Stomach (tissue), 9 donors: ENCODE measurements around the gene EIPR1. TPM values are rescaled to one million over a fixed set of nuclear protein-coding genes. Genes with fewer than 3 reads are reported as not detected.

Source experiments
- DNase-seq, 2 donors: peaks; one replicate each; pipeline versions ENCODE4 v3.0.0 to v3.0.0-alpha.2; 2013 to 2019
- H3K27ac ChIP-seq, 5 donors: fragments of 200-600 bp in 4 of 5; sonication (generic) in 4 of 5; one replicate each; pipeline ENCODE4 v1.5.1; 2013 to 2019; ENCODE audit warnings: mild to moderate bottlenecking in 1 of 5, moderate library complexity in 1 of 5
- H3K27me3 ChIP-seq, 3 donors: fragments of 200-600 bp; sonication (generic); one replicate each; pipeline ENCODE4 v1.5.1; 2017 to 2019; ENCODE audit warnings: mixed run types in 1 of 3
- H3K36me3 ChIP-seq, 4 donors: fragments of 200-600 bp; sonication (generic); 1 replicate in 3 of 4; 2 replicates in 1 of 4; pipeline ENCODE4 v1.5.1; 2016 to 2019
- H3K4me1 ChIP-seq, 4 donors: fragments of 200-600 bp; sonication (generic); one replicate each; pipeline ENCODE4 v1.5.1; 2016 to 2019
- H3K4me3 ChIP-seq, 4 donors: fragments of 200-600 bp; sonication (generic) in 3 of 4; one replicate each; pipeline ENCODE4 v1.5.1; 2016 to 2019; ENCODE audit warnings: mild to moderate bottlenecking in 1 of 4
- H3K9me3 ChIP-seq, 4 donors: fragments of 200-600 bp; sonication (generic); one replicate each; pipeline ENCODE4 v1.5.1; 2016 to 2019
- CTCF ChIP-seq, 7 experiments: fragments of 450-650 bp in 4 of 7; fragments of 200-600 bp in 3 of 7; sonication (generic) in 3 of 7; IDR thresholded peaks; one replicate each; pipeline ENCODE4 v1.5.1; 2016 to 2019; ENCODE audit warnings: antibody characterized with exemption in 7 of 7, control low read depth in 2 of 7, mild to moderate bottlenecking in 1 of 7
- EP300 ChIP-seq: sonication (generic); formaldehyde crosslinking; IDR thresholded peaks from one replicate; pipeline ENCODE4 v1.6.1; 2017; ENCODE audit warnings: antibody characterized with exemption
- POLR2A ChIP-seq, 4 donors: fragments of 450-650 bp; IDR thresholded peaks; one replicate each; pipeline ENCODE4 v1.6.1; 2016; ENCODE audit warnings: antibody characterized with exemption in 4 of 4, control low read depth in 2 of 4, mild to moderate bottlenecking in 1 of 4, moderate library complexity in 1 of 4
- POLR2AphosphoS5 ChIP-seq, 3 donors: sonication (generic); formaldehyde crosslinking; IDR thresholded peaks; one replicate each; pipeline ENCODE4 v1.6.1; 2016; ENCODE audit warnings: antibody characterized with exemption in 3 of 3
- WGBS, 5 donors: extraction: QIAGEN DNeasy Blood & Tissue Kit in 3 of 5; methylation state at CpG; one replicate each; pipeline versions ENCODE4 v1.1.5 to v1.1.7; 2013 to 2018; 5-methylcytosine and 5-hydroxymethylcytosine counted together
- intact Hi-C: fragments of 100-400 bp; cut with DNase I; formaldehyde crosslinking; loops from one replicate; pipeline ENCODE4 v1.15.1; 2023; ENCODE audit warnings: low total_unique reads
- polyA plus RNA-seq, 3 donors: library from polyadenylated mRNA; stranded (reverse); fragments of 200-250 nt; gene quantifications; one replicate each; pipeline ENCODE4 v1.2.3, GENCODE V29; 2013
- total RNA-seq, 5 donors: library from RNA; depleted of rRNA; stranded (reverse); fragments of >200 nt; gene quantifications; one replicate each; pipeline versions ENCODE4 v1.1.0 to v1.2.3, GENCODE V29; 2014 to 2016
- donor health status: healthy with polysubstance abuse.
- donor health status: Bipolar disorder and iron deficiency.
- donor health status: healthy.

Gene EIPR1
- total and polyA plus RNA-seq, 8 donors, result 1.2 to 39.4 (median 12.7) TPM

DNA sequence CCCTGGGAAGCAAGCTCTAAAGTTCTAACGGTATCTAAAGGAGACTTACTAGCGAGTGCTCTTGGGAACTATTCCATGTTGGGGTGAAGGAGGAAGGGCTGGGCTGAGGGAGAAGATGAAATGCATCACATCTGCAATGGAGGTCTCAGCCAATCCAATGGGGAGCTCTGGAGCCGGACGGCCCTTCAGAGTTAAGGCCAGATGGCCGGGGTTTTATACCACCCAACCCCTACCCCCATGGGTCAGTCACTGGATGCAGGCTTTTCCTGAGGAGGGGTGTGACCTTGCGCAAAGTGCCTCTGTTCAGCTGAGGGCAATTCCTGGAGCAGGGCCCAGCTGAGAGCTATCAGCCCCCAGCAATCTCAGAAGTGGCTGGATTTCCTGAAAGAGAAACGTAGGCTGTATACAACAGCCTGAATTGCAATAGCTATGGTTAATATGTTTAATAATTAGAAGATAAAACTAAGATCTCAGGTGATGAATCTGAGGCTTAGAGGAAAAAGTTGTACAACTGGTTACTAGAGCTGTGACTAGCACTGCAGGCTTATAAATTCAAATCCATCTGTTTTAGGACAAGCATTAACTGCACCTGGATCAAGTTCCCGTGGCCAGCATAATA lies 21.6 kb downstream of the EIPR1 start:
- no peak for DNase-seq
- Histone ChIP-seq H3K9me3 (peaks cover 0 to 9% (median 0%) of the 10 kb centered on the region in 4 donors), H3K36me3 (peaks cover 3 to 30% (median 23%) of the 10 kb centered on the region in 4 donors), H3K27ac (peak overlapping the region in 1 of 5 donors; percentile 18), H3K27me3 (no peaks in the 10 kb centered on the region), H3K4me1 (peaks cover 0 to 10% (median 0%) of the 10 kb centered on the region in 4 donors), H3K4me3 (no peak overlapping the region)
- intact Hi-C loops, result no loop called here
- TF ChIP-seq POLR2A (IDR thresholded peaks at IDR 0.05) (no peak), EP300 (no peak), CTCF (IDR thresholded peaks at IDR 0.05) (no peak)
- WGBS, 5 donors, result 79 to 85% (median 82%) methylated on average over 8 of the region's 8 CpGs

- WGBS, 5 donors, result 76 to 91% (median 82%) methylated on average over 3 of the region's 3 CpGs
- TF ChIP-seq POLR2A (IDR thresholded peaks at IDR 0.05) (no peak), EP300 (no peak), POLR2AphosphoS5 (IDR thresholded peaks at IDR 0.05) (no peak), CTCF (IDR thresholded peaks at IDR 0.05) (no peak)
- H3K9me3 ChIP-seq, result peaks cover 0 to 9% (median 0%) of the 10 kb centered on the region in 4 donors
- DNase-seq, result no peak
- H3K27me3 ChIP-seq, result no peaks in the 10 kb centered on the region
- H3K27ac ChIP-seq, result no peak overlapping the region
- H3K36me3 ChIP-seq, result peaks cover 3 to 30% (median 23%) of the 10 kb centered on the region in 4 donors
- H3K4me3 ChIP-seq, result no peak overlapping the region
- H3K4me1 ChIP-seq, result peaks cover 0 to 10% (median 0%) of the 10 kb centered on the region in 4 donors
- intact Hi-C loops, result no loop called here
Observed at GRCh38 chr2:3354986-3355385, 22.6 kb downstream of the EIPR1 start.

DNA sequence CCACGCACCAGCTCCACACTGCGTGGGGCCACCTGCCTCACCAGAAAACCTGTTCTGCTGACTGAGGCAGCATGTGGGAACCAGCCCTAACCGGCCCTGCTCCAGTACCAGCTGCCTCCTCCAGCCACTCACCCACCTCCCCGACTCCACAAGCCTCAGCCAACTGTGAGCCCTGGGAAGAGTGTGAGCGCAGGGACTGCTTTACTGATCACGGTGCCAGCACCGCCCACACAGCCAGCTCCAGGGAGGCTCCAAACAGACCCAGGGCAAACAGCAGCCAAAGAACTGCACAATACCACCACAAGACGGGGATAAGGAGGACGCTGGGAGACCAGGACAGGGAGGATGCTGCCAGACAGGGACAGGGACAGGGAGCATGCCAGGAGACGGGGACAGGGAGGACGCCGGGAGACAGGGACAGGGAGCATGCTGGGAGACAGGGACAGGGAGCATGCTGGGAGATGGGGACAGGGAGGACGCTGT lies 28.4 kb downstream of the EIPR1 start:
- Histone ChIP-seq H3K4me1 (no peaks in the 10 kb centered on the region), H3K4me3 (no peak overlapping the region), H3K27ac (no peak overlapping the region), H3K36me3 (peaks cover 3 to 57% (median 50%) of the 10 kb centered on the region in 4 donors), H3K27me3 (no peaks in the 10 kb centered on the region), H3K9me3 (peaks cover 0 to 9% (median 0%) of the 10 kb centered on the region in 4 donors)
- peak in 1 of 2 donors; percentile 59 for DNase-seq
- 68 to 83% (median 77%) methylated on average over 11 to 13 of the region's 13 CpGs for WGBS, 5 donors
- TF ChIP-seq POLR2AphosphoS5 (IDR thresholded peaks at IDR 0.05), result no peak
- no peak for TF ChIP-seq EP300
- TF ChIP-seq CTCF (IDR thresholded peaks at IDR 0.05), result no peak
- no peak for TF ChIP-seq POLR2A (IDR thresholded peaks at IDR 0.05)
- intact Hi-C loops, result no loop called here

DNA sequence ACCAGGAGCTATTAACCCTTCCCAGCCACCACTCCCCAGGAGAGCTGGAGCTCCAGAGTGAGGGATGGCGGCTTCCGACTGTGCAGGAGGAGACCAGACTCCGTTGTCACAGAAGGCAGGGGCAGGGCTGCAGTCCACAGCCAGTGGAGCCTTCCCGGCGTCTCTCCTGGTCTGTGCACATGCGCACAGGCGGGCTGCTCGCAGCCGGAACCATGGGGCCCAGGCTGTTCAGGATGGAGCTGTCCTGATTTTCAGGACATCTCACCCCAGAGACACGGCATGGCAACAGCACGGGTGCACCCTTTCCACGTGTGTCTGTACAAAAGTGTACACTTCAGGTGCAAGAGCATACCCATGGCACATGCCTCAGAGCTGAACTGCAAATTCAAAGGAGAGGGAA lies 28.9 kb downstream of the EIPR1 start:
- Histone ChIP-seq H3K4me3 (no peak overlapping the region), H3K9me3 (peaks cover 0 to 9% (median 0%) of the 10 kb centered on the region in 4 donors), H3K27ac (no peak overlapping the region), H3K27me3 (no peaks in the 10 kb centered on the region), H3K4me1 (no peaks in the 10 kb centered on the region), H3K36me3 (peaks cover 3 to 52% (median 45%) of the 10 kb centered on the region in 4 donors)
- WGBS, 5 donors, result 82 to 96% (median 93%) methylated on average over 5 to 12 of the region's 12 CpGs
- TF ChIP-seq CTCF (IDR thresholded peaks at IDR 0.05) (no peak), POLR2AphosphoS5 (IDR thresholded peaks at IDR 0.05) (no peak), POLR2A (IDR thresholded peaks at IDR 0.05) (no peak), EP300 (no peak)
- no peak for DNase-seq
- intact Hi-C loops, result no loop called here
